ENCODE measurements around the gene HDAC4. TPM values are rescaled to one million over a fixed set of nuclear protein-coding genes. Genes with fewer than 3 reads are reported as not detected.

The HDAC4 gene
- total and polyA plus RNA-seq, 8 donors, result 1.7 to 98.8 (median 24.5) TPM

DNA sequence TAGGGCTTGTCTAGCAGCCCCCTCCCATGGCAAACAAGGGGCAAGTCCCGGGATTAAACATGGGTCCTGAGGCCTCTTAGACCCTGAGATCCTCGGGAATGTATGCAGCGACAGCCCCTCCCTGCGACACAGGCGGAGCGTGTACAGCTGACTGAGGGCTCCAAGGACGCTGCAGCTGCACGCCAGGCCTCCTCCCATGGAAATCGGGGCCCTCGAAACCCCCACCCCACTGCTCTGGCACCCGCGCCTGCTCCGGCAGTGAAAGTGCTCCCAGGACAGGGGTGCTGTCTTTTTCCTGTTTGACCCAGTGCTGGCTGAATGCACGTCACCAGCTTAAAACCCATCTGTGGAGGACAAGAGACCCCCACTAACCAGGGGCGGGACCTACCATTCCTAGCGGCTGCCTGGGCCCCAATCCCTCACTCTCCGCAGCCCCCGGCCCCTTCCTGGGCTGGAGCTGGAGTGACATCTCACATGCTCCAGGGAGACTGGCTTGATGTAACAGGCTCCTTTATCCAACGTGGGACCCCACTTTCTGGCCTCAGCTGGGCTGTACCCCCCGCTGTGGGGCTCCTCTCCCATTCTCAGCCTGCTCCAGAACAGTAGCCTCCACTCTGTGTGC, 305.2 kb downstream of the HDAC4 start:
- H3K9me3 ChIP-seq, result no peaks in the 10 kb centered on the region
- WGBS, 5 donors, result 87 to 93% (median 88%) methylated on average over 15 to 20 of the region's 20 CpGs
- no peak for DNase-seq
- intact Hi-C loops (cut with DNase I; ENCODE audit: low total_unique reads), result no loop called here
- H3K36me3 ChIP-seq, result peaks cover 28 to 91% (median 83%) of the 10 kb centered on the region in 4 donors
- TF ChIP-seq, protein P1, sequence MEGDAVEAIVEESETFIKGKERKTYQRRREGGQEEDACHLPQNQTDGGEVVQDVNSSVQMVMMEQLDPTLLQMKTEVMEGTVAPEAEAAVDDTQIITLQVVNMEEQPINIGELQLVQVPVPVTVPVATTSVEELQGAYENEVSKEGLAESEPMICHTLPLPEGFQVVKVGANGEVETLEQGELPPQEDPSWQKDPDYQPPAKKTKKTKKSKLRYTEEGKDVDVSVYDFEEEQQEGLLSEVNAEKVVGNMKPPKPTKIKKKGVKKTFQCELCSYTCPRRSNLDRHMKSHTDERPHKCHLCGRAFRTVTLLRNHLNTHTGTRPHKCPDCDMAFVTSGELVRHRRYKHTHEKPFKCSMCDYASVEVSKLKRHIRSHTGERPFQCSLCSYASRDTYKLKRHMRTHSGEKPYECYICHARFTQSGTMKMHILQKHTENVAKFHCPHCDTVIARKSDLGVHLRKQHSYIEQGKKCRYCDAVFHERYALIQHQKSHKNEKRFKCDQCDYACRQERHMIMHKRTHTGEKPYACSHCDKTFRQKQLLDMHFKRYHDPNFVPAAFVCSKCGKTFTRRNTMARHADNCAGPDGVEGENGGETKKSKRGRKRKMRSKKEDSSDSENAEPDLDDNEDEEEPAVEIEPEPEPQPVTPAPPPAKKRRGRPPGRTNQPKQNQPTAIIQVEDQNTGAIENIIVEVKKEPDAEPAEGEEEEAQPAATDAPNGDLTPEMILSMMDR (IDR thresholded peaks at IDR 0.05), result no peak
- TF ChIP-seq POLR2A (IDR thresholded peaks at IDR 0.05) (no peak), EP300 (IDR thresholded peaks at IDR 0.05) (no peak), POLR2AphosphoS5 (IDR thresholded peaks at IDR 0.05) (no peak)
- peaks cover 0 to 3% (median 0%) of the 10 kb centered on the region in 4 donors for H3K4me1 ChIP-seq
- no peaks in the 10 kb centered on the region for H3K27me3 ChIP-seq
- no peak overlapping the region for H3K4me3 ChIP-seq
- H3K27ac ChIP-seq, result peak overlapping the region in 1 of 5 donors; percentile 54

DNA sequence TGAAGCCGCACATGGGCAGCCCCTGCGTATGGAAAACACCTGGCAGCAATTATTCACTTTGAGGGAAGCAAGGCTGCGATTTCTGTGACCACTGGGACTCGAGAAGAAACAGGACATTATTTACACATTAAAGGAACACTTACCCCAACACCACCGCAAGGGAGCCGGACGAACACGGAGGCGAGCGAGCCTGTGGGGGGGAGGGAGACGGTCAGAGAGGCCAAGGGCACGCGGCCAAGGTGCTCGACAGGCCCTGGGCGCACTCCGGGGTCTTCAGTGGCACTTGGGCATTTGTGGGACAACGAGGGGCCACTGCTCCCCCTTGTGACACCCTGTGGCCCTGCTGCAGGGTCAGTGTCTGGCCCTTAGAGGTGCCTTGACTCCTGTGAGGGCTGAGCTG, 306.0 kb downstream of the HDAC4 start:
- peak overlapping the region in 1 of 5 donors; percentile 54 for H3K27ac ChIP-seq
- peaks cover 0 to 3% (median 0%) of the 10 kb centered on the region in 4 donors for H3K4me1 ChIP-seq
- H3K4me3 ChIP-seq, result no peak overlapping the region
- WGBS, 5 donors, result 88 to 96% (median 93%) methylated on average over 13 to 17 of the region's 17 CpGs
- no peak for DNase-seq
- H3K9me3 ChIP-seq, result no peaks in the 10 kb centered on the region
- TF ChIP-seq EP300 (IDR thresholded peaks at IDR 0.05) (no peak), POLR2A (IDR thresholded peaks at IDR 0.05) (no peak), POLR2AphosphoS5 (IDR thresholded peaks at IDR 0.05) (no peak)
- TF ChIP-seq, protein P1 (IDR thresholded peaks at IDR 0.05), result no peak
- intact Hi-C loops (cut with DNase I; ENCODE audit: low total_unique reads), result no loop called here
- H3K36me3 ChIP-seq, result peaks cover 21 to 89% (median 78%) of the 10 kb centered on the region in 4 donors
- no peaks in the 10 kb centered on the region for H3K27me3 ChIP-seq

DNA sequence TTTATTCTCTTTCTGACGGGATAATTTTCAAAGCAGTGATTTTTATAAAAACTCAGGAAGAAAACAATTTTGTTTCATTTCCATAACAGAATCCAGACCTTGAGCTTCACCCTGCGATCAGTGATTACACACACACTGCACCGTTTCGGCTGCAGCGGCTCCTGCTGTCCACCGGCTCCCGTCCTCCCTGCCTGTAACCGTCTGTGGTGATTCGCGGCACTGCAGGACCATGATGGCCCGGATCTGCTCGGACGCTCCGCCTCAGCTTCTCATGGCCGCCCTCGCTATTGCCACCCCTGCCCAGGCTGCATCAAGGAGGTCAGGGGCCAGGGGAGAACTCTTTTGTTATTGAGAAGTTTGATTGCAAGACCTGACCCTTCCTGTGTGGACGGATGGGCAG, 306.9 kb downstream of the HDAC4 start:
- H3K27me3 ChIP-seq, result no peaks in the 10 kb centered on the region
- DNase-seq, result no peak
- H3K27ac ChIP-seq, result peak overlapping the region in 1 of 5 donors; percentile 54
- TF ChIP-seq, protein P1 (IDR thresholded peaks at IDR 0.05), result peak in 1 of 7 experiments; percentile 8
- TF ChIP-seq POLR2AphosphoS5 (IDR thresholded peaks at IDR 0.05) (no peak), POLR2A (IDR thresholded peaks at IDR 0.05) (no peak)
- intact Hi-C loops (cut with DNase I; ENCODE audit: low total_unique reads), result no loop called here
- H3K9me3 ChIP-seq, result no peaks in the 10 kb centered on the region
- 86 to 98% (median 94%) methylated on average over 17 of the region's 17 CpGs for WGBS, 5 donors
- peaks cover 0 to 3% (median 0%) of the 10 kb centered on the region in 4 donors for H3K4me1 ChIP-seq
- H3K4me3 ChIP-seq, result no peak overlapping the region
- H3K36me3 ChIP-seq, result peaks cover 12 to 81% (median 76%) of the 10 kb centered on the region in 4 donors

DNA sequence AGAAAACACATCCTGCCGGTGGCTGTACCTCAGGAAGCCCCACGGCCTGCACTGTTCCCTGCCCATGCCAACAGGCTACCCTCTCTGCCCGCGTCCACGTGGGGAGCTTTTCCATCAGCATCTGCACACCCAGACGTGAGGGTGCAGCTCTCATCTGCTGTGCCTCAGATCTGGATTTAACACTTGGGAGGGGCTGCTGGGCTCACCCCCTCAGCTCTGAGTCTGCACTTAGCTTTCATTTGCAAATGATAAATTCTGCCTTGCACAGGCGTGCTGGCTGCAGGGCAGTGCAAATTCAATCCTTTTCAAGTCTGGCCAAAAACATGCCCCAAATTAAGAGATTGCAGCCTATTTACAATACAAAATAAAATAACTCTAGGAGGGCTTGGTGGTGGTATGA, 307.3 kb downstream of the HDAC4 start:
- intact Hi-C loops (cut with DNase I; ENCODE audit: low total_unique reads), result no loop called here
- H3K9me3 ChIP-seq, result no peaks in the 10 kb centered on the region
- H3K4me3 ChIP-seq, result no peak overlapping the region
- TF ChIP-seq POLR2AphosphoS5 (IDR thresholded peaks at IDR 0.05), result no peak
- no peak for TF ChIP-seq EP300 (IDR thresholded peaks at IDR 0.05)
- TF ChIP-seq, protein P1 (IDR thresholded peaks at IDR 0.05), result no peak
- TF ChIP-seq POLR2A (IDR thresholded peaks at IDR 0.05), result no peak
- H3K36me3 ChIP-seq, result peaks cover 10 to 82% (median 77%) of the 10 kb centered on the region in 4 donors
- H3K4me1 ChIP-seq, result peaks cover 0 to 3% (median 0%) of the 10 kb centered on the region in 4 donors
- H3K27me3 ChIP-seq, result no peaks in the 10 kb centered on the region
- WGBS, 5 donors, result 82 to 89% (median 88%) methylated on average over 7 of the region's 7 CpGs
- no peak for DNase-seq
- no peak overlapping the region for H3K27ac ChIP-seq

Data from stomach (tissue), 9 donors.